ENCODE data around the gene PLK2.

Gene PLK2

DNA sequence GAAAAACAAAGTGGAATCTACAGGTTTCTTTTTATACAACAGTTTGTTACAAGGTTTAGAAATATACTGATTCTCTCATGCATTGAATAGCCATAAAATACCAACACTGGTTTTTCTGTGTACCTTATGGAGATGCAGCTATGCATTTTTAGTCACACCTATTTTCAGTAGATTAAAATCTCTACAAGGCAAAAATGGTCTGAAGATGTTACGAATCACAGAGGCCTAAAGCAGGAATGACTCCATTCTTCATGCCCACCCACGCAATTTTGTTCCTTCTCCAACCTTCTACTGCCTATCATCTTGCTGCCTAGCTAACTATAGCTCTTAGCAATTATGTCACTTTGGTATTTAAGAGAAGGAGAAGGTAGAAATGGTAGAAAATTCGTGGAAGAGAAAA, 9.9 kb downstream of the PLK2 start:
- no peak for DNase-seq (ENCODE audit: low read depth)

DNA sequence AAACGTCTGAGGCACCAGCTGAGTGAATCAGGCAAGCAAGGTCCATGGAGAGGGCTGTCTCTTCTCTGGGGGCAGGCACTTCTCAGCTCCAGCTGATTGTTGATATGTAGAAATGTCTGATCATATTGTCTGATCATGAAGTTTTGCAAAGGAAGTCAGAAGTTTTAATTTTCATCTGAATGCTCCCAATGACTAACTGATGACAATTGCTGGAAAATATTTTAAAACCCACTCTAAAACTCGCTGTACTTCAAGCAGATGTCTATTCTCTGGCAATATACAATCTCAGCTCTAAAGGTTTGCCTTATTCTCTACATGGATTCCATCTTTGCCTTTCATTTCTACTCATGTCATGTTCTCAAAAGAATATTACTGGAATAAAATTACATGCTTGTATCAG, 12.7 kb downstream of the PLK2 start:
- DNase-seq (ENCODE audit: low read depth) = no peak

GRCh38 chr5:58446024-58446423, 13.9 kb downstream of the PLK2 start:
- no peak for DNase-seq (ENCODE audit: low read depth)

DNA sequence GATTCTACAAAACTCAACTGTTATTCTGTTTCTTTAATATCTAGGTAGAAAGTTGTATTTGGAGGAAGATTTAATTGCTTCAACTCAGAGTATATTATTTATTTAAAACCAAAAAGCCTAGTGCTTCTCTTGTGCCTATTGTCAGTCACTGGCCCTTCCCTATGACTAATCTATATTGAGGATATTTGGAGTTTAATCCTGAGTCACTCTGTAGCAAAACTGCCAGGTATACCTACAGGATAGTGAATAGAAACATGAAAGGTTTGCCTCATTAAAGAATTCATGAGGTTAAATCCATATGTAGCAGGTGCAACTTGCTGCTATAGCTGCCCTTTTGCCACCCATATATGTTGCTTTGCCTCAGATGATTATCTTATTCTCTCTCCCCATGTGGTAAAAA, 15.1 kb downstream of the PLK2 start:
- no peak for DNase-seq (ENCODE audit: low read depth)

DNA sequence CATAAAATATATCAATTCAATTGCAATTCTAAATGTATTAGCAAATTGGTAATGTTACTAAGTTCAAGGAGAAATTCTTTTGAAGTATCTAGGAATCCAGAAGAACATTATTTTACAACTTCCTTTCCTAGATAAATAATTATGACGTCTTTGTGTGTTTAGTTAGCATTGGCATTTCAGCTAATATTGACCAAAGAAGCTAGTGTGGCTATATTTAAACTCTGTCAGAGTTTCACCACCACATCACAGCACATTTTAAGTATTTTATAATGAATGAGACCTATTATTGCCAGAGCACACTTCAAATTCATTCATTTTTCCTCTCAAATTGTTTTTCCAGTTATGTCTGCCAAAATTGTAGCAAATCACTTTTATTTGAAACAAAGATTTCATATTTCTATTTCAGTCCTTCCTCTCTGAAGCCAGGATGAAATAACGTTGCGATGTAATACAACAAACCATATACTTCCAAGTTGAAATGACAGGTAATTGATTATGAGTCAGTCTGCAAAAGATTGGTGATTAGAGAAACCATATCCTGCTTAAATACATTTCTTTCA, 18.9 kb downstream of the PLK2 start:
- DNase-seq (ENCODE audit: low read depth) = no peak

GRCh38 chr5:58439094-58439644, 20.7 kb downstream of the PLK2 start:
- DNase-seq (ENCODE audit: low read depth) = no peak

DNA sequence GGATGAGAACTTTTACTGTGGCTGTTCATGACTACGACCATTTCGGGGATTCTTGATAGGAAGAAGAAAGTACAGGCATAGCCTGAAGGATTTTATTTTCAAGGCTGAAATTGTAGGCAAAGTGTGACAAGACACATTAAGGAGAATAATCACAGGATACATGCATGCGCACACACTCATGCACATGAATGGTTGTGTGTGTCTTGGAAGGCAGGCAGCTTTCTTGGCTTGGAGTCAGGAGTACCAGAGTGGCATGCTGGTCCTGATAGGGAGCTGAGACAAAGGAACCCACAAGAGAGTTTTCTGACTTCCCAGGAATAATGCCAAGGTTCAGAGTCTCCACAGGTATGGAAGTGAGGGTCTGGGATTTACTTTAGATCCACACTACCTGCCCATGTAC, 22.2 kb downstream of the PLK2 start:
- no peak for DNase-seq (ENCODE audit: low read depth)

GRCh38 chr5:58431832-58432231, 28.1 kb downstream of the PLK2 start:
- no peak for DNase-seq (ENCODE audit: low read depth)

- no peak for DNase-seq (ENCODE audit: low read depth)
Observed at GRCh38 chr5:58412932-58413331, 47.0 kb downstream of the PLK2 start.

DNA sequence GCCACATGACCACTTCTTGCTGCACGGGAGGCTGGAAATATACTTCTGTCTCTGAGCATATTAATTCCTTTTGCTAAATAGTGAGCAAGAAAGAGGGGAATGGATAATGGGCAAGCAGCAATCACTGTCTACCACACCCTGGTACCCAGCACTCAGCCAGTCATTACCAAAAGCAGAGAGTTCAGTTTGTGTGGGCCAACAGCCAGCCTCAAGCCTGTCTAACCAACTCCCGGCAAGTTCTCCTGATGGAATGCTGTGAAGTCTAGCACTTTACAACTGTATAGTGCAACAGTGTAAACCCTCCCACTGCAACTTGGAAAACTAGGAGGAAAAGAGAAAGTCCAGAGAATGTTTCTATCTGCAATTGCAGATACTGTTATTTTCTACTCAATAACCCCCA, 47.8 kb downstream of the PLK2 start:
- no peak for DNase-seq (ENCODE audit: low read depth)

GRCh38 chr5:58411372-58411771, 48.5 kb downstream of the PLK2 start:
- DNase-seq (ENCODE audit: low read depth) = no peak

GRCh38 chr5:58410441-58410840, 49.4 kb downstream of the PLK2 start:
- DNase-seq (ENCODE audit: low read depth) = no peak

- DNase-seq (ENCODE audit: low read depth) = no peak
Observed at GRCh38 chr5:58407042-58407719, 52.7 kb downstream of the PLK2 start.

- DNase-seq (ENCODE audit: low read depth) = no peak
Observed at GRCh38 chr5:58406394-58406793, 53.5 kb downstream of the PLK2 start.

GRCh38 chr5:58405175-58405574, 54.7 kb downstream of the PLK2 start:
- no peak for DNase-seq (ENCODE audit: low read depth)

DNA sequence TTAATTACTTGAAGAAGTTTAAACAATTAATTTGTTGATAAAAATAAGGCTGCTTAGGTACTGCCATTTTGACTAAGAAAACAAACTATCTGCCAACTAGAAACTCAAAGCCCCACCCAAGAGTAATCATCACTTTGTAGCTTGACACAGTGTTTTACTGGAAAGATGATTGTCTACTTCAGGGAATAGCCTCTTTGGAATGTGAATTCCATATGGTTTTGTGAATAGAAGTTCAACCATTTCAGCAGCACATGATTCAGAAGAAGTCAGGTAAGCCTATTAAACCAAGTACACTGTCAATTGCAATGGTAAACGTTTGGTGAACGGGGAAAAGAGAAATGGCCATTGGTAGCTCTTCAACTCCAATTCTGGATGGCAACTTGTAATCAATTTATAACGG, 55.2 kb downstream of the PLK2 start:
- DNase-seq (ENCODE audit: low read depth) = no peak
